ENCODE data around the gene SHROOM3. TPM values are rescaled to one million over a fixed set of nuclear protein-coding genes. Genes with fewer than 3 reads are reported as not detected.
A peak's percentile ranks its signal among the peaks of the same experiment; 100 is the strongest.

The SHROOM3 gene
- total RNA-seq, 1 donor = 18.0 TPM

GRCh38 chr4:76737180-76737579, 302.2 kb downstream of the SHROOM3 start:
- no peak overlapping the region for H3K4me3 ChIP-seq (ENCODE audit: low read depth, low read length)
- TF ChIP-seq CTCF (IDR thresholded peaks at IDR 0.05; ENCODE audit: insufficient read depth, low read length) = no peak
- DNase-seq (ENCODE audit: low read depth) = no peak

GRCh38 chr4:76737771-76738085, 302.7 kb downstream of the SHROOM3 start:
- TF ChIP-seq CTCF (IDR thresholded peaks at IDR 0.05; ENCODE audit: insufficient read depth, low read length) = no peak
- H3K4me3 ChIP-seq (ENCODE audit: low read depth, low read length) = no peak overlapping the region
- DNase-seq (ENCODE audit: low read depth) = no peak

- no peak overlapping the region for H3K4me3 ChIP-seq (ENCODE audit: low read depth, low read length)
- DNase-seq (ENCODE audit: low read depth) = peak; percentile 87
These were observed 303.3 kb downstream of the SHROOM3 start for GRCh38 chr4:76738086-76738931.

GRCh38 chr4:76740192-76740591, 305.2 kb downstream of the SHROOM3 start:
- no peak for DNase-seq (ENCODE audit: low read depth)
- TF ChIP-seq CTCF (IDR thresholded peaks at IDR 0.05; ENCODE audit: insufficient read depth, low read length) = no peak
- no peak overlapping the region for H3K4me3 ChIP-seq (ENCODE audit: low read depth, low read length)

More at GRCh38 chr4:76738086-76738931, 303.3 kb downstream of the SHROOM3 start:
- no peak for TF ChIP-seq CTCF (IDR thresholded peaks at IDR 0.05; ENCODE audit: insufficient read depth, low read length)

GRCh38 chr4:76740866-76741662, 306.0 kb downstream of the SHROOM3 start:
- no peak overlapping the region for H3K4me3 ChIP-seq (ENCODE audit: low read depth, low read length)
- no peak for DNase-seq (ENCODE audit: low read depth)
- TF ChIP-seq CTCF (IDR thresholded peaks at IDR 0.05; ENCODE audit: insufficient read depth, low read length) = no peak

GRCh38 chr4:76741663-76742020, 306.6 kb downstream of the SHROOM3 start:
- H3K4me3 ChIP-seq (ENCODE audit: low read depth, low read length) = no peak overlapping the region
- DNase-seq (ENCODE audit: low read depth) = no peak
- no peak for TF ChIP-seq CTCF (IDR thresholded peaks at IDR 0.05; ENCODE audit: insufficient read depth, low read length)
